ENCODE results near the gene DSCAML1.

GRCh38 chr11:117649296-117650055 lies 147.5 kb downstream of the DSCAML1 start:
- TF ChIP-seq CTCF (IDR thresholded peaks at IDR 0.05) (no peak), POLR2A (IDR thresholded peaks at IDR 0.05) (no peak)

Measured in uterus (tissue), 2 donors.